Psoas muscle (tissue), 8 donors: ENCODE data around the gene ZNF219. TPM values are rescaled to one million over a fixed set of nuclear protein-coding genes. Genes with fewer than 3 reads are reported as not detected.

ENCODE experiments used
- ATAC-seq, 4 donors: fragments of 200-7000 bp; cut with Tn5 transposase; one replicate each; pipeline ENCODE4 v1.9.1; 2020; ENCODE audit warnings: moderate library complexity in 3 of 4, mild to moderate bottlenecking in 2 of 4
- DNase-seq, 2 donors: peaks; one replicate each; pipeline ENCODE4 v3.0.0-alpha.2; 2020
- H3K27ac ChIP-seq: fragments of 200-600 bp; one replicate; pipeline ENCODE4 v1.8.0; 2022
- H3K27me3 ChIP-seq, 3 donors: fragments of 200-600 bp in 1 of 3; one replicate each; pipeline versions ENCODE4 v1.6.1 to v1.8.0; 2013 to 2022; ENCODE audit warnings: low read length in 2 of 3, mild to moderate bottlenecking in 2 of 3, moderate library complexity in 1 of 3; ENCODE audit not compliant: insufficient read depth in 3 of 3
- H3K36me3 ChIP-seq, 2 donors: fragments of 200-600 bp in 1 of 2; one replicate each; pipeline versions ENCODE4 v1.6.1 to v1.8.0; 2013 to 2022; ENCODE audit warnings: low read depth in 1 of 2, mild to moderate bottlenecking in 1 of 2, moderate library complexity in 1 of 2; ENCODE audit not compliant: insufficient read depth in 1 of 2
- H3K4me1 ChIP-seq: fragments of 200-600 bp; one replicate; pipeline ENCODE4 v1.8.0; 2022
- H3K4me3 ChIP-seq: fragments of 200-600 bp; one replicate; pipeline ENCODE4 v1.8.0; 2022; ENCODE audit warnings: mild to moderate bottlenecking
- H3K9me3 ChIP-seq: fragments of 200-600 bp; one replicate; pipeline ENCODE4 v1.8.0; 2022
- CTCF ChIP-seq: fragments of 200-600 bp; IDR thresholded peaks from one replicate; pipeline ENCODE4 v1.8.0; 2022; ENCODE audit warnings: antibody characterized with exemption
- WGBS, 3 donors: extraction: QIAGEN DNeasy Blood & Tissue Kit; methylation state at CpG; one replicate each; pipeline versions ENCODE4 v1.1.6 to v1.1.7; 2013; 5-methylcytosine and 5-hydroxymethylcytosine counted together
- intact Hi-C, 2 donors: fragments of 100-400 bp; cut with DNase I; formaldehyde crosslinking; loops; one replicate each; pipeline versions ENCODE4 v1.11.0 to v1.14.2; 2022
- polyA plus RNA-seq, 3 donors: library from polyadenylated mRNA; stranded (reverse); fragments of 200-250 nt; gene quantifications; one replicate each; pipeline ENCODE4 v1.2.3, GENCODE V29; 2013
- total RNA-seq, 4 donors: library from RNA; stranded (reverse); fragmentation: NEBNext Ultra II Directional in 2 of 4; extraction: Animal tissue kit (Norgen Biotek cat#: 25700) in 2 of 4; gene quantifications; one replicate each; pipeline versions ENCODE4 v1.2.1 to v1.2.4, GENCODE V29; 2021 to 2023
- donor health status: healthy with polysubstance abuse.
- donor health status: DM: no; HTN: no; CAD: no; lungs with moderate emphysema.
- donor health status: Bipolar disorder and iron deficiency.
- donor health status: healthy.
- donor health status: DM: yes; HTN: yes; CAD: no.
- donor health status: DM: no; HTN: no; CAD: no.
- donor health status: DM: no; HTN: no; CAD: no.
- donor health status: DM: yes; HTN: yes; CAD: no.

The ZNF219 gene
- total and polyA plus RNA-seq, 7 donors = 13.9 to 38.1 (median 28.5) TPM

GRCh38 chr14:21070610-21071224 is 27.7 kb downstream of the ZNF219 start:
- H3K4me1 ChIP-seq = peaks cover 18% of the 10 kb centered on the region
- 0 to 1% (median 1%) methylated on average over 22 to 23 of the region's 23 CpGs for WGBS, 3 donors
- no peaks in the 10 kb centered on the region for H3K27me3 ChIP-seq
- H3K9me3 ChIP-seq = no peaks in the 10 kb centered on the region
- DNase-seq (peak; percentile 44 to 66), ATAC-seq (peak; percentile 12 to 41 (median 38))
- peak overlapping the region; percentile 83 for H3K4me3 ChIP-seq
- no peak for TF ChIP-seq CTCF
- H3K36me3 ChIP-seq = peaks cover under 1 to 30% of the 10 kb centered on the region in 2 donors
- intact Hi-C loops = loop anchor here in 1 of 2 donors (1.0 kb wide), 1 partner anchor 34 kb away; no protein-coding TSS in a partner anchor
- peak overlapping the region; percentile 84 for H3K27ac ChIP-seq

GRCh38 chr14:21070083-21070609 is 28.3 kb downstream of the ZNF219 start, which contains the start of gene ARHGEF40:
Gene ARHGEF40, plus strand, starts transcription at chr14:21070304. Its CDS starts 93 bp downstream, at chr14:21070397.
- Histone ChIP-seq H3K36me3 (peaks cover 0 to 24% of the 10 kb centered on the region in 2 donors), H3K9me3 (no peaks in the 10 kb centered on the region), H3K27ac (peak within 1 kb of the TSS; percentile 84), H3K27me3 (no peaks in the 10 kb centered on the region), H3K4me1 (peaks cover 18% of the 10 kb centered on the region), H3K4me3 (peak within 1 kb of the TSS; percentile 83)
- DNase-seq (peak; percentile 75 to 86), ATAC-seq (peak; percentile 77 to 85 (median 82))
- TF ChIP-seq CTCF = no peak
- intact Hi-C loops = loop anchor here in 1 of 2 donors (1.0 kb wide), 1 partner anchor 34 kb away; no protein-coding TSS in a partner anchor
- WGBS, 3 donors = 0% methylated on average over 22 to 63 of the region's 63 CpGs

GRCh38 chr14:21069388-21070082 is 28.9 kb downstream of the ZNF219 start:
- Histone ChIP-seq H3K36me3 (peaks cover 0 to 18% of the 10 kb centered on the region in 2 donors), H3K27ac (peak overlapping the region; percentile 84), H3K4me3 (peak overlapping the region; percentile 83), H3K4me1 (peaks cover 18% of the 10 kb centered on the region), H3K27me3 (no peaks in the 10 kb centered on the region), H3K9me3 (no peaks in the 10 kb centered on the region)
- TF ChIP-seq CTCF = no peak
- DNase-seq = peak in 1 of 2 donors; percentile 47
- ATAC-seq = peak in 2 of 4 donors; percentile 10 to 34
- 1 to 7% (median 1%) methylated on average over 37 to 40 of the region's 40 CpGs for WGBS, 3 donors
- intact Hi-C loops = loop anchor here (1.0 to 5.0 kb wide), 2 partner anchors 33 to 35 kb away; partner anchors contain the start of gene TMEM253 (in 1 of the 2)

- Histone ChIP-seq H3K4me3 (peak overlapping the region; percentile 83), H3K36me3 (peaks cover 0 to 11% of the 10 kb centered on the region in 2 donors), H3K27ac (peak overlapping the region; percentile 46), H3K4me1 (peaks cover 18% of the 10 kb centered on the region), H3K27me3 (no peaks in the 10 kb centered on the region), H3K9me3 (no peaks in the 10 kb centered on the region)
- TF ChIP-seq CTCF = peak; percentile 71
- WGBS, 3 donors = 2 to 9% (median 3%) methylated on average over 44 to 45 of the region's 45 CpGs
- peak; percentile 49 to 73 (median 58) for ATAC-seq
- peak; percentile 52 to 76 for DNase-seq
- intact Hi-C loops = loop anchor here in 1 of 2 donors (5.0 kb wide), 1 partner anchor 34 kb away; the partner anchor contains the start of gene TMEM253
These were observed 29.7 kb downstream of the ZNF219 start for GRCh38 chr14:21068521-21069387.
